CD4-positive, alpha-beta T cell treated with Interferon gamma for 1 hour (primary cell): ENCODE measurements around the gene DKK3.

Experiments
- DNase-seq: peaks from one replicate; pipeline ENCODE4 v3.0.0-alpha.2; 2020

The DKK3 gene

GRCh38 chr11:11966354-11966741 is 42.1 kb downstream of the DKK3 start:
- no peak for DNase-seq

DNA sequence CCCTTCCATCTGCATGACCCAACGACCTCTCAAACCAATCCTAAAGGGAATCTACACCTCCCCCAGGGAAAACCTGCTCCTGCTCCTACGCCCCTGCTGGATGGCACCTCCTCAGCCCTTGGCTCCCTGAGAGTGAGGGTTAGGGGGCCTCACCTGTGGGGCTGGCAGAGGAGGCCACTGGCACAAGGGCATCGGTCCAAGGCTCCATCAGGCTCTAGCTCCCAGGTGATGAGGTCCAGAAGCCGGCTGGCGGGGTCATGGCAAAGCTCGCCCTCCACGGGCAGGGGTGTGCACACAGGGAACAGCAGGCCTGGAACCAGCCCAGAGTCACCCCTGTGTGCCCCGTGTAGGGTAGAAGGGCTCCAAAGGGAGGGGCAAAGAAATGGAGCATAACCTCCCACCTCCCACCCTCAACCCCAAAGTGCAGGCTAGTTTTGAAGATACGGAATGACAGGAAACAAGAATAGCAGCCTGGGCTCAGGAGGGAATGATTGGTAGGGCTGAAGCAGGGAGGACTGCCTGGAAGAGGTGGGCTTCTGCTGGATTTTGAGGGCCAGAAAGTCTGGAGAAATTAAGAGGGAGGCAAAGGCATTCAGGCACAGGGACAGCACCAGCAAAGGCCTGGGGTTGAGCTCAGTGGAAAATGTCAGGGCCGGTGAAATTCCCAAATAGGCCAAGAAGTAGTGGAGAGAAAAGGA is 42.6 kb downstream of the DKK3 start:
- DNase-seq, result no peak

- DNase-seq, result no peak
Observed at GRCh38 chr11:11965192-11965591, 43.2 kb downstream of the DKK3 start.

- DNase-seq, result no peak
Observed at GRCh38 chr11:11964774-11965150, 43.7 kb downstream of the DKK3 start.

GRCh38 chr11:11963842-11964773 is 44.3 kb downstream of the DKK3 start:
- DNase-seq, result no peak

GRCh38 chr11:11963067-11963466 is 45.4 kb downstream of the DKK3 start:
- no peak for DNase-seq

- no peak for DNase-seq
Observed at GRCh38 chr11:11961399-11962028, 46.9 kb downstream of the DKK3 start.

DNA sequence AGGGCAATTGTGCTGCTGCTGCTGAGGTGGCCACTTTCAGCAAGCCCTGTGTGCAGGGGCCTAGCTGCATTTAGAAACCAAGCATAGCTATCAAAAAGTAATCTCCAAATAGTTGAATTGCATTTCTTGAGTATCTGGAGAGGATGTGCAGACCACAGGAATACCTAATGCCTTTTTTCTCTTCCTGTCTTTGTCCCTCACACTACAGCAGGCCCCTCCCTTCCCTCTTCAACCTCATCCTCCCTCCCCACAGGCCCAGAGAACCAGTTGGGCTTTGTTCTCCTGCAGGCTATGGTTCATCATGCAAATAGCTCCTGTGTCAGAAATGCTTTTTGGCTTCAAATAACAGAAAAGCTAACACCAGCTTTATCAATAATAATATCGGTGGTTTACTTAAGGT is 47.7 kb downstream of the DKK3 start:
- DNase-seq, result no peak

DNA sequence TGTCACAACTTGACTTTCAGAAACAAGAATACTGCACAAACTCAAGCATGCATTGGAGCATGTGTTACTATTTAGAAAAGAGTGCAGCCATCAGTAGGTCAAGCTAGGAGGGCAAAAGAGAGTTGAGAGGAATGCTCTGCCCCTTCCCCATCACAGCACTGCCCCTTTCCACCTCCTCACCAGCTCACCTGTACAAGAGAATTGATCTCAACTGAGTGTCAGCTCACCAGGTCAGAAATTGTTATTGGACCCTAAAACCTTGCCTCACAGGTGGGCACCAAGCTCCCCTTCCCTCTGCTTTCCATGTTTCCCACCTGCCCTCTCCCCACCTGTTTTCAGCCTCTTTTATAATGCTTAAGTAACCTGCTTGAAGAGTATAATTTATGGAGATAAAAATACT is 48.8 kb downstream of the DKK3 start:
- no peak for DNase-seq

DNA sequence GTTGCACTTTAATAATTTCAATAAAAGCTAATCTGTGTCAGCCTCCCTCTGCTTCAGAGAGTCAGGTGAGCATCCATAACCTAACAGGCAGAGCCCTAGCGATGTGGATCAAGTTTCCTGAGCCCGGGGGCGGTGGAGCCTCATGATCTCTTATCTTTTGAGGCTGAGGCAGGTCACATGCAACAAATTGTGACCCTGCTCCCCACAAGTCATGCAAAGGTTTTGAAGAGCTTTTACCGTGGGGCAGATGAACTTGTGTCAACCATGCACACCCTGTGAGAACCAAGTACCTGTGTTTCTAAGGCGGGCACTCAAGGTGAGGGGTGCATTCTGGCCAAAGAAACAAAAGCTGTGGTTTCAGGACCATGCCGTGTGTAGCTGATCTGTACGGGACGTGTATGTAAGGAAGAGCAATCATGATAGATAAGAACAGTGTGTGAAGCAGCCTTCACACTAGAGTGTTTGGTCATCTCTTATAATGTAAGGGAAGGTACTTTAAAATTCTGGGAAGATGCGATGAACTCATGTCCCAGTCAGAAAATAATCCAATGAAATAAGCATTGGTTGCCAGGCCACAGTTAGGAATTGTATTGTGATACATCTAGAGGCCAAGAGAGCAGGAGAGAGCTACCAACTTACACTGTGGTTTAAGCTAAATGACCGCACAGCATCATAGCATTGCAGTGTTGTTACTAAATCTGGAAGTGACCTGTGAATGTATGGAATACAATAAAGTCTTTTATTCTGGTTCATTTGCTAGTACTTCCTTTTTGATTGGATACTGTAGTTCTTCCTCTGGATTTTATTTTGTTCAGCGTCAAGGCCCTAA is 49.8 kb downstream of the DKK3 start:
- no peak for DNase-seq

GRCh38 chr11:11956006-11956405 is 52.4 kb downstream of the DKK3 start:
- DNase-seq, result no peak

DNA sequence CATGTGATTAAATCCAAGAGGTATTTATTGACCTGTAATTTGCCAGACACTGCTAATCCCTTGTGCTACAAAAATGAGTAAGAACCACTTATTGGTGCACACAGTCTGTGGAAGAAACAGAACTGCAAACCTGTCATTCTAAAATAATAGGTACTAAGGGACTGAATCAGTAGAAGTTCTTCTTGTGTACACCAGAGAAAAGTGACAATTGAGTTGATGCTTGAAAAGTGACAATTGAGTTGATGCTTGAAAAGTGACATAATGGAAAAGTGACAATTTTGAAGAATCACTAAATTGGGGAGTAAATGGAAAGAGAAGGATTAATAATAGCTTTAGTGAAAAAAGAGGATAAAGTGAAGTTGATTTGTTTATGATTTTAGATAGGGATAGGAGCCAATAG is 56.4 kb downstream of the DKK3 start:
- no peak for DNase-seq

DNA sequence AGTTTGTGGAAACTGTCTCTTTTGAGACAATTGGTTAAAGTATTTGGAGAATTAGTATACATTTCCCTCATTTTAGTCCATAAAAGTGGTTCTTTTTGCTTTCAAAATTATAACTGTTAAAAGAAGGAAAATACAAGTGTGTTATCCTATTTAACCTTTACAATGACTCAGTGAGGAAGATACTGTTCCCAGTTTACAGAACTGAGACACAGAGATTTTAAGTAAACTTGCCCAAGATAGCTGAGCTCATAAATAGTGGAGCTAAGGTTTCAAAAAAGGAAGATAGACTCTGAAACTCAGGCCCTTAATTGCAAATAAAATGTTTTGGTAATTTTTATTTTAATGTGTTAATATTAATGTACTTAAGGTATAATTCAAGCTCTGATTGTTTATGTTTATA is 58.9 kb downstream of the DKK3 start:
- DNase-seq, result no peak

- no peak for DNase-seq
Observed at GRCh38 chr11:11948242-11948947, 60.0 kb downstream of the DKK3 start.

DNA sequence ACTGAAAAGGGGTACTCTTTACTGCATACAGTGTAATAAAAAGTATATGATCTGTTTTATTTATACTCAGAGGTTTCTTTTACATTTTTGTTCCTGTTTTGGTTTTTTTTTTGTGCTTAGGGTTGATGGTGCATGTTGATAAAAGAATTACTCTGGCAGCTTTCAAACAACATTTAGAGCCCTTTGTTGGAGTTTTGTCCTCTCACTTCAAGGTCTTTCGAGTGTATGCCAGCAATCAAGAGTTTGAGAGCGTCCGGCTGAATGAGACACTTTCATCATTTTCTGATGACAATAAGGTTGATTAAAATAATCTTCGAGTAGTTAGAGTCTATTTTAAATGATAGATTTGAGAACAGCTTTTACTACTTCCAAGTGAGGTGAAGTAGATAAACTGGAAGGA is 60.6 kb downstream of the DKK3 start:
- DNase-seq, result no peak

DNA sequence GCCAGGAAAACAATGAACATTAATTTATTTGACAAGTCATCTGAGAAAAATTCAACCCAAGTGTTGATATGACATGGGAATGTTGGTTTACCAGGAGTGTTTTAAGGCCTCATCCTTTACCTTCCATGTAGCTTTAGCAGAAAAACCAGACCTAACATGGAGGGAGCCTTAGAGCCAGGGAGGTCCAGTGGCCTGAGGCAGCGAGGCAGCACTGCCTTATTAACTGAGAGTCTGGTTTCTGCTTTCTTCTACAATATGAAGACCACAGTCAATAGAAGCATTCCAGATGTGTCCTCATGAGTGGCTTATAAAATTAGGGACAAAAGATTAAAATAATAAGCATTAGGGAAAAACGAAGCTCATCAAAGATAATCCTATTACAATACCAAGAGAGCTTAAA is 61.5 kb downstream of the DKK3 start:
- DNase-seq, result no peak

- DNase-seq, result no peak
Observed at GRCh38 chr11:11946180-11946579, 62.2 kb downstream of the DKK3 start.

- DNase-seq, result no peak
Observed at GRCh38 chr11:11944444-11944843, 64.0 kb downstream of the DKK3 start.

DNA sequence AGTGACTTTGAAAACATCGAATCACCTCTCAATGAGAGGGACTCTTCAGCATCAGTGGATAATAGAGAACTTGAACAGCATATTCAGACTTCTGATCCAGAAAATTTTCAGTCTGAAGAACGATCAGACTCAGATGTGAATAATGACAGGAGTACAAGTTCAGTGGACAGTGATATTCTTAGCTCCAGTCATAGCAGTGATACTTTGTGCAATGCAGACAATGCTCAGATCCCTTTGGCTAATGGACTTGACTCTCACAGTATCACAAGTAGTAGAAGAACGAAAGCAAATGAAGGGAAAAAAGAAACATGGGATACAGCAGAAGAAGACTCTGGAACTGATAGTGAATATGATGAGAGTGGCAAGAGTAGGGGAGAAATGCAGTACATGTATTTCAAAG is 65.8 kb downstream of the DKK3 start:
- no peak for DNase-seq

DNA sequence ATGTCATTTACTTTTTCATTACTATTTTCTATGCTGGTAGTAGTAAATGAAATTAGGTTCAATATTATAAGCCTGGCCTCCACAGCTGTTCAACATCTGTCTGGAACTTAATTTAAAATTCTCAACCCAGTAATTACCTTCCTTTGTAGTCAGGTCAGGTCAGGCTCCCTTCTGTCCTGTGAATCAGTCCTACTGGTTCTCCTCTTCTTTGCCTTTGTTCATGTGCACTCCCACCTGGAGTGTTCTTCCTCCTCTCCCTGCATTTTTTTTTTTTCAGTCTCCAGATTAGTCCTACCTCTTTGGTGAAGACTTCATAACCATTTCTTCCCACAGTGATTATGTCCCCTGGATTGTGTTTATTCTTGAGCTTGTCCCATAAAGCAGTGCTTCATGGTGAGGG is 67.9 kb downstream of the DKK3 start:
- no peak for DNase-seq

GRCh38 chr11:11937957-11938356 is 70.5 kb downstream of the DKK3 start:
- no peak for DNase-seq

DNA sequence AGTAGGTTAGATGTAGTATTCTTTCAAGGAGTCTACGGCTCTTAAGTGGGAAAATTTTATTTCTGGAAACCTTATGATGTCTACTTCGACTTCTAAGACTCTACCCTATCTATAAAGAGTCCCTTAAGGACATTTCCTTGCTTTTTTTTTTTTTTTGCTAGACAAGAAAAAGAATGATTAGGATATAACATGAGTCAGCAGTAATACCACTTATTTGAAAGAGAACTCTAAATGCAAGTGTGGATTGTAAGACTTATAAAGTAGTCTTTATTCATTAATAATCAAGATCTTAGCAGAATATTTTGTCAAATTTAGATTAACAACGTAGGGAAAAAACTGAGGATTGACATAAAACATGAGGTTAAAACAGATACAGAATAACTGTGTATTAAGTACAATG is 71.0 kb downstream of the DKK3 start:
- no peak for DNase-seq
